Colonic mucosa (tissue), 4 donors: ENCODE data around the gene GPR157. TPM values are rescaled to one million over a fixed set of nuclear protein-coding genes. Genes with fewer than 3 reads are reported as not detected.
A peak's percentile ranks its signal among the peaks of the same experiment; 100 is the strongest.

ENCODE experiments used
- DNase-seq: peaks from one replicate; pipeline ENCODE4 v3.0.0-alpha.2; 2020
- H3K27ac ChIP-seq: fragments of 200-600 bp; one replicate; pipeline ENCODE4 v1.8.0; 2021
- H3K27me3 ChIP-seq: fragments of 200-600 bp; one replicate; pipeline ENCODE4 v1.8.0; 2021
- H3K36me3 ChIP-seq: fragments of 200-600 bp; one replicate; pipeline ENCODE4 v1.8.0; 2021
- H3K4me1 ChIP-seq: fragments of 200-600 bp; one replicate; pipeline ENCODE4 v1.8.0; 2021; ENCODE audit warnings: mild to moderate bottlenecking
- H3K4me3 ChIP-seq: fragments of 200-600 bp; one replicate; pipeline ENCODE4 v1.8.0; 2021
- H3K9ac ChIP-seq, 2 donors: one replicate each; pipeline ENCODE4 v1.7.0; 2013; ENCODE audit warnings: control low read depth in 2 of 2, low read depth in 2 of 2, low read length in 2 of 2
- H3K9me3 ChIP-seq: fragments of 200-600 bp; one replicate; pipeline ENCODE4 v1.8.0; 2021
- CTCF ChIP-seq: fragments of 200-600 bp; IDR thresholded peaks from one replicate; pipeline ENCODE4 v1.8.0; 2022; ENCODE audit warnings: antibody characterized with exemption, mild to moderate bottlenecking
- intact Hi-C: fragments of 100-400 bp; cut with DNase I; formaldehyde crosslinking; loops from one replicate; pipeline ENCODE4 v1.14.1; 2022
- total RNA-seq, 2 donors: library from RNA; stranded (reverse); fragmentation: NEBNext Ultra II Directional in 1 of 2; extraction: Animal tissue kit (Norgen Biotek cat#: 25700) in 1 of 2; gene quantifications; one replicate each; pipeline ENCODE4 v1.2.1, GENCODE V29; 2021
- donor health status: healthy.
- donor health status: DM: no; HTN: no; CAD: no.
- donor health status: DM: no; HTN: no; CAD: no.

GPR157 gene
- total RNA-seq, 2 donors from 2014 or later = 12.2 to 15.9 TPM

- H3K9me3 ChIP-seq = no peaks in the 10 kb centered on the region
- no peaks in the 10 kb centered on the region for H3K36me3 ChIP-seq
- H3K27ac ChIP-seq = no peak overlapping the region
- DNase-seq = no peak
- no peak for TF ChIP-seq CTCF
- no peaks in the 10 kb centered on the region for H3K27me3 ChIP-seq
- H3K9ac ChIP-seq = peak overlapping the region in 1 of 2 donors; percentile 18
- peaks cover 4% of the 10 kb centered on the region for H3K4me1 ChIP-seq
- no peak overlapping the region for H3K4me3 ChIP-seq
- intact Hi-C loops = no loop called here
Observed at GRCh38 chr1:9166289-9167235, 37.7 kb upstream of the GPR157 start.

GRCh38 chr1:9165396-9165795, 36.5 kb upstream of the GPR157 start:
- TF ChIP-seq CTCF = no peak
- H3K4me1 ChIP-seq = peaks cover 4% of the 10 kb centered on the region
- H3K36me3 ChIP-seq = no peaks in the 10 kb centered on the region
- no peak overlapping the region for H3K4me3 ChIP-seq
- no peak for DNase-seq
- no peak overlapping the region for H3K9ac ChIP-seq
- intact Hi-C loops = no loop called here
- H3K9me3 ChIP-seq = no peaks in the 10 kb centered on the region
- no peaks in the 10 kb centered on the region for H3K27me3 ChIP-seq
- H3K27ac ChIP-seq = no peak overlapping the region

- Histone ChIP-seq H3K9ac (peak overlapping the region in 1 of 2 donors; percentile 12), H3K36me3 (no peaks in the 10 kb centered on the region), H3K4me3 (no peak overlapping the region), H3K27ac (no peak overlapping the region), H3K9me3 (no peaks in the 10 kb centered on the region), H3K27me3 (no peaks in the 10 kb centered on the region), H3K4me1 (peaks cover 4% of the 10 kb centered on the region)
- intact Hi-C loops = no loop called here
- TF ChIP-seq CTCF = no peak
- no peak for DNase-seq
Observed at GRCh38 chr1:9164919-9165318, 36.0 kb upstream of the GPR157 start.

- Histone ChIP-seq H3K9me3 (no peaks in the 10 kb centered on the region), H3K4me1 (peaks cover 4% of the 10 kb centered on the region), H3K4me3 (no peak overlapping the region), H3K9ac (peak overlapping the region in 1 of 2 donors; percentile 12), H3K36me3 (no peaks in the 10 kb centered on the region), H3K27me3 (no peaks in the 10 kb centered on the region), H3K27ac (peak overlapping the region; percentile 42)
- DNase-seq = no peak
- TF ChIP-seq CTCF = no peak
- intact Hi-C loops = no loop called here
Observed at GRCh38 chr1:9164532-9164900, 35.6 kb upstream of the GPR157 start.

GRCh38 chr1:9161963-9162362, 33.1 kb upstream of the GPR157 start:
- Histone ChIP-seq H3K27ac (no peak overlapping the region), H3K9ac (no peak overlapping the region)
- intact Hi-C loops = no loop called here

More at GRCh38 chr1:9161963-9162362, 33.1 kb upstream of the GPR157 start:
- no peak overlapping the region for H3K4me3 ChIP-seq
- no peak for TF ChIP-seq CTCF
- H3K9me3 ChIP-seq = no peaks in the 10 kb centered on the region
- H3K27me3 ChIP-seq = no peaks in the 10 kb centered on the region
- DNase-seq = no peak
- H3K4me1 ChIP-seq = peaks cover 4% of the 10 kb centered on the region
- no peaks in the 10 kb centered on the region for H3K36me3 ChIP-seq
